ENCODE measurements around the gene NRDC. TPM values are rescaled to one million over a fixed set of nuclear protein-coding genes. Genes with fewer than 3 reads are reported as not detected.

NRDC gene
- total RNA-seq, 1 donor from 2014 or later, result 141 TPM

DNA sequence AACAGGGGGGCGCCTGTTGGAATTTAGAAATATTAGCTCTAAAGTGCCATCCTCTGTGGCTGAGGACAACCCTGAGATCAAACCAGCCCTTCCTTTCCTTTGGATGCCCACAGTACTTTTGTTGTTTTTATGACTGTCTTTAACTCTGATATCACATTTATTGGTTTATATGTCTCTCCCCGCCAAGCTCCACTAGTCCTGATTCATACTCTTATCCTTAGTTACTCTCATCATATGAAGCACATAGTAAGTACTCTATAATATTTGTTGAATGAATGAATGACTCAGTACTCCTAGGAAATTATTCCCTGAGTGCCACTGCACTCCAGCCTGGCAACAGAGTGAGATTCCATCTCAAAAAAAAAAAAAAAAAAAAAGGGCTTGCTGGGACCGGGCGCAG, 22.6 kb upstream of the NRDC start:
- H3K4me3 Mint-ChIP-seq, result no peak overlapping the region
- no peaks in the 10 kb centered on the region for H3K27me3 ChIP-seq
- H3F3A ChIP-seq (ENCODE audit: low read depth), result no peaks in the 10 kb centered on the region
- no peak overlapping the region for H3K4me2 ChIP-seq
- H3K27me3 Mint-ChIP-seq (ENCODE audit: insufficient read depth, low read depth), result peaks cover 27% of the 10 kb centered on the region
- H3K79me2 ChIP-seq (ENCODE audit: low read depth), result no peaks in the 10 kb centered on the region
- no peaks in the 10 kb centered on the region for H4K20me1 ChIP-seq (ENCODE audit: low read depth)
- no peaks in the 10 kb centered on the region for H3K9me3 ChIP-seq (ENCODE audit: low read depth)
- H3K4me1 ChIP-seq, result no peaks in the 10 kb centered on the region
- H3K4me1 Mint-ChIP-seq, result peaks cover 22% of the 10 kb centered on the region
- H3K36me3 ChIP-seq, result no peaks in the 10 kb centered on the region
- peaks cover 2% of the 10 kb centered on the region for H3K9me3 Mint-ChIP-seq
- TF ChIP-seq EZH2 (IDR thresholded peaks at IDR 0.05) (no peak), EZH2phosphoT487 (IDR thresholded peaks at IDR 0.05) (no peak)
- TF ChIP-seq, protein P1, sequence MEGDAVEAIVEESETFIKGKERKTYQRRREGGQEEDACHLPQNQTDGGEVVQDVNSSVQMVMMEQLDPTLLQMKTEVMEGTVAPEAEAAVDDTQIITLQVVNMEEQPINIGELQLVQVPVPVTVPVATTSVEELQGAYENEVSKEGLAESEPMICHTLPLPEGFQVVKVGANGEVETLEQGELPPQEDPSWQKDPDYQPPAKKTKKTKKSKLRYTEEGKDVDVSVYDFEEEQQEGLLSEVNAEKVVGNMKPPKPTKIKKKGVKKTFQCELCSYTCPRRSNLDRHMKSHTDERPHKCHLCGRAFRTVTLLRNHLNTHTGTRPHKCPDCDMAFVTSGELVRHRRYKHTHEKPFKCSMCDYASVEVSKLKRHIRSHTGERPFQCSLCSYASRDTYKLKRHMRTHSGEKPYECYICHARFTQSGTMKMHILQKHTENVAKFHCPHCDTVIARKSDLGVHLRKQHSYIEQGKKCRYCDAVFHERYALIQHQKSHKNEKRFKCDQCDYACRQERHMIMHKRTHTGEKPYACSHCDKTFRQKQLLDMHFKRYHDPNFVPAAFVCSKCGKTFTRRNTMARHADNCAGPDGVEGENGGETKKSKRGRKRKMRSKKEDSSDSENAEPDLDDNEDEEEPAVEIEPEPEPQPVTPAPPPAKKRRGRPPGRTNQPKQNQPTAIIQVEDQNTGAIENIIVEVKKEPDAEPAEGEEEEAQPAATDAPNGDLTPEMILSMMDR (IDR thresholded peaks at IDR 0.05), result no peak
- DNase-seq (ENCODE audit: low spot score), result no peak
- H3K4me3 ChIP-seq, result no peak overlapping the region
- no peak overlapping the region for H3K27ac ChIP-seq
- no peak overlapping the region for H3K27ac Mint-ChIP-seq
- H3K36me3 Mint-ChIP-seq, result no peaks in the 10 kb centered on the region
- H3K9ac ChIP-seq, result no peak overlapping the region
- H2AFZ ChIP-seq (replicated peaks), result no peak overlapping the region

DNA sequence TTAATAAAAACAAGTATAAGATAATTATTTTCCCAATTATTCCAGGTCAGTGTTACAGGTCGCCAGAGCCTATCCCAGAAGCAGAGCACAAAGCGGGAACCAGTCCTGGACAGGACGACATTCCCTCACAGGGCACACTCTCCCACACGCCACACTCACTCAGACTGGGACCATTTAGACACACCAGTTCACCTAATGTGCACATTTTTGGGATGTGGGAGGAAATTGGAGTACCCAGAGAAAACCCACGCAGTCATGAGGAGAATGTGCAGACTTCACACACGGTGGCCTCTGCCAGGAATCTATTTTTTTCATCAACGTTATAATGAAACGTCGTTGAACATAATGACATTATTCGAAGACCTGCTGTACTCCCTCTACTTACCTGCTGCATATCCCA, 20.5 kb upstream of the NRDC start:
- H3K9me3 ChIP-seq (ENCODE audit: low read depth), result no peaks in the 10 kb centered on the region
- H3K27me3 ChIP-seq, result no peaks in the 10 kb centered on the region
- H3F3A ChIP-seq (ENCODE audit: low read depth), result no peaks in the 10 kb centered on the region
- Mint-ChIP-seq H3K4me3 (no peak overlapping the region), H3K9me3 (peaks cover 2% of the 10 kb centered on the region), H3K36me3 (no peaks in the 10 kb centered on the region), H3K27ac (no peak overlapping the region), H3K27me3 (ENCODE audit: insufficient read depth, low read depth) (peaks cover 20% of the 10 kb centered on the region), H3K4me1 (peaks cover 22% of the 10 kb centered on the region)
- TF ChIP-seq, protein P1 (IDR thresholded peaks at IDR 0.05), result no peak
- TF ChIP-seq EZH2phosphoT487 (IDR thresholded peaks at IDR 0.05), result no peak
- H3K27ac ChIP-seq, result no peak overlapping the region
- no peaks in the 10 kb centered on the region for H3K36me3 ChIP-seq
- no peak overlapping the region for H2AFZ ChIP-seq (replicated peaks)
- no peaks in the 10 kb centered on the region for H4K20me1 ChIP-seq (ENCODE audit: low read depth)
- no peak overlapping the region for H3K4me3 ChIP-seq
- DNase-seq (ENCODE audit: low spot score), result no peak
- no peak overlapping the region for H3K4me2 ChIP-seq
- H3K79me2 ChIP-seq (ENCODE audit: low read depth), result no peaks in the 10 kb centered on the region
- no peaks in the 10 kb centered on the region for H3K4me1 ChIP-seq
- no peak overlapping the region for H3K9ac ChIP-seq

DNA sequence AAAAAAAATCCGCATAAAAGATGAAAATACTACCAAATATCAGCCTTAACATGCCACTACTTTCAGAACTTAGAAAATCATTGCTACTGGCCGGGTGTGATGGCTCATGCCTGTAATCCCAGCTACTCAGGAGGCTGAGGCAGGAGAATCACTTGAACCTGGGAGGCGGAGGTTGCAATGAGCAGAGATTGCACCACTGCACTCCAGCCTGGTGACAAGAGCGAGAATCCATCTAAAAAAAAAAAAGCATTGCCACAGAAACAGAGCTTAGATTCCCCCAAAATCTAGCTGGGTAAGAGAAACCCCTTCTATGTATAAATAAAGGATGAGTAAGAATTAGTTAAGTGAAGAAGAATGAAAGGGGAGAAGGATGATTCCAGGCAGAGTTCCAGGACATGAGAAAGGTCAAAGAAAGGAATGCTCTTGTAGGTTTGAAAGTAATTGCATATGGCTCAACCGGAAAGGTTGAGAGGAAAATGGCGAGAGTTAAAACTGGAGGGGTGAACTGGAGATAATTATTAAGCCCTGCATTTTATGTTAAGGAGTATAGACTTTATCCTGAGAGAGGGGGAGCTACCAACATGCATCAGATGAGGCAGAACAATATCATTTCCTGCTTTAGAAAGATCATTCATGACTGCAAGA, 19.7 kb upstream of the NRDC start:
- Histone ChIP-seq H3K9ac (no peak overlapping the region), H3K27ac (no peak overlapping the region), H3F3A (ENCODE audit: low read depth) (no peaks in the 10 kb centered on the region), H3K4me3 (no peak overlapping the region), H3K79me2 (ENCODE audit: low read depth) (no peaks in the 10 kb centered on the region), H3K36me3 (no peaks in the 10 kb centered on the region), H3K27me3 (no peaks in the 10 kb centered on the region), H3K4me1 (no peaks in the 10 kb centered on the region), H2AFZ (replicated peaks) (no peak overlapping the region), H3K4me2 (no peak overlapping the region), H4K20me1 (ENCODE audit: low read depth) (no peaks in the 10 kb centered on the region), H3K9me3 (ENCODE audit: low read depth) (no peaks in the 10 kb centered on the region)
- H3K4me3 Mint-ChIP-seq, result no peak overlapping the region
- H3K27ac Mint-ChIP-seq, result no peak overlapping the region
- peaks cover 23% of the 10 kb centered on the region for H3K27me3 Mint-ChIP-seq (ENCODE audit: insufficient read depth, low read depth)
- no peaks in the 10 kb centered on the region for H3K36me3 Mint-ChIP-seq
- H3K4me1 Mint-ChIP-seq, result peaks cover 22% of the 10 kb centered on the region
- peaks cover 5% of the 10 kb centered on the region for H3K9me3 Mint-ChIP-seq
- TF ChIP-seq EZH2phosphoT487 (IDR thresholded peaks at IDR 0.05) (no peak), EZH2 (IDR thresholded peaks at IDR 0.05) (no peak)
- TF ChIP-seq, protein P1 (IDR thresholded peaks at IDR 0.05), result no peak
- no peak for DNase-seq (ENCODE audit: low spot score)
